Measurements from ENCODE around the gene SULF2. TPM values are rescaled to one million over a fixed set of nuclear protein-coding genes. Genes with fewer than 3 reads are reported as not detected.
A peak's percentile ranks its signal among the peaks of the same experiment; 100 is the strongest.

Gene SULF2
- total and polyA plus RNA-seq, 2 of the 13 experiments (the other 11 are each of a cell fraction or from before 2014, with no cell fraction given): 7.2 to 50.9 TPM

DNA sequence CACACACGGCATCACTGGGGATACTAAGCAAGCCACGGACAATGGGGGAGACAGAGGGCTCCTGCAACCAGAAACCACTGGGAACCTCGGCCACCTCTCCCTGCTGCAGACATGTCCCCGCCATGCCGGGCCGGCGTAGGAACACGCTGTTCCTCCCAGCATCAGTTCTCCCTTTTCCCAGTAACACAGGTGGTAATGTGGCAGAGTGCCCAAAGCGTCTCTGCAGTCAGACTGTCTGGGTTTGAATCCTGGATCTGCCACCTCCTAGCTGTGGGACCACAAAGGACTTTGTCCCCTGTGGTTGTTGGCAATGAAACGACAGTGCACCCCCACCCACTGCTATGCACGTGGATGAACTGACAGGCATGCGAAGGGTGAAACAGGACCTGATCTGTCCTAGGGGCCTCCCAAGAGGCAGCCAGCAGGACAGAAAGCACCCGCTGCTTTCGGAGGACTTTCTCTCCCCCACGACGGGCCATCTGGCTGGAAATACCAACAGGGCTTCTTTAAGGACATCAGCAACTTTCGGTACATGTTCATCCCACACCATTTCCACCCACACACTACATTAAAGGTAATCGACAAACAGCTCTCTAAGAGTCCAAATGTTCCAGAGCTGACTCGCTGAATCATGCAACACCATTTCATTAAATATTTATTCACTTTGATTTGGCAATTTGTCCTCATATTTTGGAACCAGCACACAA lies 74.1 kb downstream of the SULF2 start:
- peak overlapping the region in 1 of 3 experiments; percentile 42; a peak in 2 of 6 replicates for H3K4me3 ChIP-seq (replicated peaks in 1 of 3; ENCODE audit: insufficient read depth in 1 of 3, low read depth in 2 of 3, low read length in 3 of 3)
- in situ Hi-C loops (cut with HindIII; ENCODE audit: extremely low pct_ligation_motif_present, low pct_unique_long_range_greater_than_20kb): loop anchor here (5.0 kb wide), 1 partner anchor 34 kb away; no protein-coding TSS in a partner anchor
- FAIRE-seq (peak; percentile 95), DNase-seq (ENCODE audit: low spot score) (peak; percentile 99), ATAC-seq (peak; percentile 88)
- peak overlapping the region; percentile 10; the same call in 1 of the 2 replicates for H3K9ac ChIP-seq (ENCODE audit: insufficient read depth, low read depth, low read length)
- intact Hi-C loops (cut with micrococcal nuclease; ENCODE audit: unreplicated experiment): loop anchor here (1.0 kb wide), 2 partner anchors 30 to 34 kb away; no protein-coding TSS in a partner anchor
- H3K9me3 ChIP-seq (ENCODE audit: low read length): no peaks in the 10 kb centered on the region
- H2AFZ ChIP-seq (ENCODE audit: low read length): no peak overlapping the region
- BruUV-seq (replicated peaks): no TSS peak
- no peaks in the 10 kb centered on the region for H3K79me2 ChIP-seq (ENCODE audit: insufficient read depth, low read length)
- H3K4me2 ChIP-seq (ENCODE audit: low read depth, low read length): peak overlapping the region; percentile 73
- H3K27ac ChIP-seq (ENCODE audit: extremely low read length, insufficient read depth, low read length): peak overlapping the region; percentile 20
- peaks cover 72% of the 10 kb centered on the region for H3K4me1 ChIP-seq (ENCODE audit: insufficient read depth, low read length)
- POLR2A ChIA-PET: interaction anchor here (0.6 to 1.0 kb wide), 2 partner anchors 14 to 478 kb away, joined by 4 read pairs; no protein-coding TSS in a partner anchor
- H3K36me3 ChIP-seq (replicated peaks in 1 of 2; ENCODE audit: control insufficient read depth in 1 of 2, insufficient read depth in 2 of 2, low read length in 2 of 2): no peaks in the 10 kb centered on the region
- no peaks in the 10 kb centered on the region for H3K27me3 ChIP-seq (ENCODE audit: control insufficient read depth in 1 of 2, insufficient read depth in 2 of 2, low read length in 2 of 2)
- CTCF ChIA-PET (ENCODE audit: low intra/inter-chr PET ratio, low total read pairs): interaction anchor here (1.3 to 4.4 kb wide), 3 partner anchors 33 to 910 kb away, joined by 4 to 19 read pairs (median 5); no protein-coding TSS in a partner anchor
- 11% methylated on average over 19 of the region's 19 CpGs for whole genome bisulfite sequencing (ENCODE audit: low lambda C conversion rate)
- no peaks in the 10 kb centered on the region for H4K20me1 ChIP-seq (ENCODE audit: insufficient read depth, low read length)
- TF ChIP-seq ZNF362 (CRISPR knock-in tag; IDR thresholded peaks at IDR 0.05; ENCODE audit: borderline replicate concordance) (0 out of 2 replicates have a peak, but pooled peaks have one; percentile 14), PRPF4 (IDR thresholded peaks at IDR 0.05; ENCODE audit: low read depth, low read length, poor library complexity, severe bottlenecking) (peak; percentile 39), MAFF (IDR thresholded peaks at IDR 0.05; ENCODE audit: low read depth, low read length) (peak; percentile 15; the same call in 1 of the 2 replicates), MED1 (CRISPR knock-in tag; IDR thresholded peaks at IDR 0.05) (peak; percentile 87), HNRNPL (IDR thresholded peaks at IDR 0.05; ENCODE audit: low read depth, low read length) (peak; percentile 84), EEA1 (CRISPR knock-in tag; IDR thresholded peaks at IDR 0.05; ENCODE audit: borderline replicate concordance) (no peak), ZNF225 (CRISPR knock-in tag; IDR thresholded peaks at IDR 0.05) (no peak), ZNF557 (CRISPR knock-in tag; IDR thresholded peaks at IDR 0.05) (no peak), THAP8 (CRISPR knock-in tag; IDR thresholded peaks at IDR 0.05; ENCODE audit: borderline replicate concordance) (no peak), ZNF777 (CRISPR knock-in tag; IDR thresholded peaks at IDR 0.05) (no peak), MAFG (CRISPR knock-in tag; IDR thresholded peaks at IDR 0.05) (no peak), ZNF124 (CRISPR knock-in tag; IDR thresholded peaks at IDR 0.05) (peak; percentile 71; the same call in 1 of the 2 replicates), ZNF737 (CRISPR knock-in tag; IDR thresholded peaks at IDR 0.05; ENCODE audit: borderline replicate concordance) (no peak), ZFP1 (CRISPR knock-in tag; IDR thresholded peaks at IDR 0.05) (peak; percentile 81; the same call in 1 of the 2 replicates), SALL2 (CRISPR knock-in tag; IDR thresholded peaks at IDR 0.05) (no peak), MTA3 (CRISPR knock-in tag; IDR thresholded peaks at IDR 0.05) (no peak), SIN3B (IDR thresholded peaks at IDR 0.05; ENCODE audit: low read length) (0 out of 2 replicates have a peak, but pooled peaks have one; percentile 20), ZNF644 (CRISPR knock-in tag; IDR thresholded peaks at IDR 0.05; ENCODE audit: low read depth) (peak; percentile 99), ZMYM3 (CRISPR knock-in tag; IDR thresholded peaks at IDR 0.05) (peak; percentile 81), ZNF543 (CRISPR knock-in tag; IDR thresholded peaks at IDR 0.05) (0 out of 2 replicates have a peak, but pooled peaks have one; percentile 63), MAZ (IDR thresholded peaks at IDR 0.05; ENCODE audit: borderline replicate concordance, low read depth, low read length) (peak; percentile 79; the same call in 1 of the 2 replicates), MAZ (CRISPR knock-in tag; IDR thresholded peaks at IDR 0.05; ENCODE audit: low read depth) (no peak), ZNF768 (CRISPR knock-in tag; IDR thresholded peaks at IDR 0.05) (peak; percentile 48; the same call in 1 of the 2 replicates), NFKBIZ (CRISPR knock-in tag; IDR thresholded peaks at IDR 0.05) (peak; percentile 63; the same call in 1 of the 2 replicates)

Measured in HepG2 (cell line).